ENCODE data around the gene CTTN.

The CTTN gene

DNA sequence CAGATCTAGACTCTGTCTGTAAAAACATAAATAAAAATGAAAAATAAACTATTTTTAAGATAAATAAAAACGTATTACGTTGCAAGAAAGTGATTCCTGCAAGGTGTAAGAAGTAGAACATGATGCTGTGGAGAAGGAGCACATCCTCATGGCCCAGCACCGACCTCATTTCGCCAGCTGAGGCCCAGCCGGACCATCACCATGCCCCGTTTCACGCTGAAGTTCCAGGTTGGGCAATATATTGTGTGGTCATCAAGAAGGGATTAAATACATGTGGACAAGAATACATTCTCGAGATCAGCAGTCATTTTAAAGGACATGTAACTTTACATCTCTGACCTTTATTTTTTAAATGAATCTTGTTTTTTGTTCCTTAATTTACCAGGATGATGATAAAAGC lies 20.7 kb upstream of the CTTN start:
- no peak for DNase-seq (ENCODE audit: low read depth)
- TF ChIP-seq, protein P1, sequence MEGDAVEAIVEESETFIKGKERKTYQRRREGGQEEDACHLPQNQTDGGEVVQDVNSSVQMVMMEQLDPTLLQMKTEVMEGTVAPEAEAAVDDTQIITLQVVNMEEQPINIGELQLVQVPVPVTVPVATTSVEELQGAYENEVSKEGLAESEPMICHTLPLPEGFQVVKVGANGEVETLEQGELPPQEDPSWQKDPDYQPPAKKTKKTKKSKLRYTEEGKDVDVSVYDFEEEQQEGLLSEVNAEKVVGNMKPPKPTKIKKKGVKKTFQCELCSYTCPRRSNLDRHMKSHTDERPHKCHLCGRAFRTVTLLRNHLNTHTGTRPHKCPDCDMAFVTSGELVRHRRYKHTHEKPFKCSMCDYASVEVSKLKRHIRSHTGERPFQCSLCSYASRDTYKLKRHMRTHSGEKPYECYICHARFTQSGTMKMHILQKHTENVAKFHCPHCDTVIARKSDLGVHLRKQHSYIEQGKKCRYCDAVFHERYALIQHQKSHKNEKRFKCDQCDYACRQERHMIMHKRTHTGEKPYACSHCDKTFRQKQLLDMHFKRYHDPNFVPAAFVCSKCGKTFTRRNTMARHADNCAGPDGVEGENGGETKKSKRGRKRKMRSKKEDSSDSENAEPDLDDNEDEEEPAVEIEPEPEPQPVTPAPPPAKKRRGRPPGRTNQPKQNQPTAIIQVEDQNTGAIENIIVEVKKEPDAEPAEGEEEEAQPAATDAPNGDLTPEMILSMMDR (IDR thresholded peaks at IDR 0.05; ENCODE audit: insufficient read depth, low read depth, low read length, missing control alignments): no peak
- no peak overlapping the region for H3K4me3 ChIP-seq (ENCODE audit: low read length)

DNA sequence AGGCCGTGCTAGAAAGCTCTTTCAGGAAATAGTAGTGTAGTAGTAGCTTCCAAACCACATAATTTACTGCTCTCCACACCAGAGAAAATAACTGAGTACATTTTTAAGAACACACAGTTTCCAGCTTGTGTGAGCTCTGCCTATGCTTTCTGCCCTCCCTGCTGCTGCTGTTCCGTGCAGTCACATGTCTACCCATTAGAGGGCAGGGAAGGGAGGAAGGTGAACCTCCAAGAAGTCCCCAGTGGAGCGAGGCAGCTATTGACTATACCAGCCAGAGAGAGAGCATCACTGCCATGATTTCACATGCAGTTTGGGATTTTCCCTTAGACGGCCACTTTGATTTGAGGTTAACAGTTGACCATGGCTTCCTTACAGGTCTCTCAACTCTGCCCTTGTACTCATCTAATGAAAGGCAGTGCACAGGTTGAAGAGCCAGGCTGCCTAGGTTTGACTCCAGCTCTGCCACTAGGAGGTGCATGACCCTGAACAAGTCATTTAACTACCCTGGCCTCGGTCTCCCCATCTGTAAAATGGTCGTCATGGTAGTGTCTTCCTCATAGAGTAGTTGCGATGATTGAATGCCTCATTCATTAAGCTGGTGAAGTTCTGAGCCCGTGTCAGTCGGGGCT lies 19.7 kb upstream of the CTTN start:
- TF ChIP-seq, protein P1 (IDR thresholded peaks at IDR 0.05; ENCODE audit: insufficient read depth, low read depth, low read length, missing control alignments): peak; percentile 12
- no peak overlapping the region for H3K4me3 ChIP-seq (ENCODE audit: low read length)
- no peak for DNase-seq (ENCODE audit: low read depth)

DNA sequence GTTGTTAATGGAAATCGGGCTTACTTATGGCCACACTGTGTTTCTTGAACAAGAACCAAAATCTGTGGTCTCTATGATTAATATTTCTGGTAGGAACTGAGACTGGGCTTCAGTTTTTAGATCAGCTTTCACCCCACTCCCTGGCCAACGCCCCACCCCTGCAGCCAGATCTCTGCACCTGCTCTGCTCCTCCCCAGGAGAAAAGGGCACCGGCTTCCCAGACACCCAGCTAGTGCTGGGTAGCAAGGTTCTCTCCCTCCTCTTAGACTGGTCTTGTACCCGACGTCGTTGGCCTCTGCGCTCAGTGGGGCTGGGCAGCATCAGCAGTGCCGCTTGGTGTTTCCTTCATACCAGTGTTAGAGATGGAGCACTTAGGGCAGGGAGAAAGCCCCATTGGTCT lies 17.0 kb upstream of the CTTN start:
- H3K4me3 ChIP-seq (ENCODE audit: low read length): no peak overlapping the region
- TF ChIP-seq, protein P1 (IDR thresholded peaks at IDR 0.05; ENCODE audit: insufficient read depth, low read depth, low read length, missing control alignments): no peak
- DNase-seq (ENCODE audit: low read depth): no peak

DNA sequence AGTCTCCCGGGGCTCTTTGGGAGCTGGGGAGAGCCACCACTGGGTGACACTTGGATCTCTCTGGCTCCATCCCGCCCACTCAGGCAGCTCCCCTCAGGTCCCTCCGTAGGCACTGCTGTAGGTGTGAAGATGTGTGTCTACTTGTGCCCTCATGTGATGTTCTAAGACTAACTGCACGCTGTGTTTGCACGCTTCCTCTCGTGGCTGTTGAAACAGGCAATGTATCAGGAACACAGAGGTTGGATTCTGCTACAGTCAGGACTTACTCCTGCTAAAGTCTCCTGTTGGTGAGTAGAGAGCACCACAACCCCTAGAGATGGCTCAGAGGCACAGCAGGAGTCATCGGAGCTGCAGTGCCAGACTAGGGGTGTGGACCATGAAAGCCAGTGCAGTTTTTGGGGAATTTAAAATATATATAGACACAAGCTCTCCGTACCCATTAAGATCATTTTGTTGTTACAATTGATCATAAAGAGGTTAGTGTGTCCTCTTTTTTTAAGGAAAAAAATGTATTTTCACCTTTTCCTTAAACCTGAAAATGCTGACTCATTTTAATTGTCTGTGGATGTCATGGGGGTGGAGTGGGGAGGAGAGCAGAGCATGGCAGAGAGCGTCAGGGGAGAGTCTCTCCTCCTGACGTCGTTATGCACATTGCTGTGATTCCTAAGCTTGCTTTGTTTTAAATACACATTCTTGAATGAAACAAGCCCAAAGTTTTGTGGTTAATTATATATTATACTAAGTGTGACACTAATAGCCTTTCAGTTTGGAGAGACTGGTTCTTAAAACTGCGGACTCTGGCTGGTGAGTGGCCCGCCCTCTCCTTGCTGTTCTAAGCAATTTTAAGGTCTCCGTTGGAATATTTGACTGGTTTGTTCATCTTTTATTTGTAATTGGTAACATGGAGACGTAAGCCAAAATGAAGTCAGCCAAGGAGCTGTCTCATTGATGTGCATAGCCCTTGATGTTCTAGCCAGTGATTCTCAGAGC lies 16.2 kb upstream of the CTTN start:
- TF ChIP-seq, protein P1 (IDR thresholded peaks at IDR 0.05; ENCODE audit: insufficient read depth, low read depth, low read length, missing control alignments): no peak
- DNase-seq (ENCODE audit: low read depth): no peak
- H3K4me3 ChIP-seq (ENCODE audit: low read length): no peak overlapping the region

GRCh38 chr11:70383664-70384565 lies 14.4 kb upstream of the CTTN start:
- no peak for DNase-seq (ENCODE audit: low read depth)
- TF ChIP-seq, protein P1 (IDR thresholded peaks at IDR 0.05; ENCODE audit: insufficient read depth, low read depth, low read length, missing control alignments): no peak
- no peak overlapping the region for H3K4me3 ChIP-seq (ENCODE audit: low read length)

DNA sequence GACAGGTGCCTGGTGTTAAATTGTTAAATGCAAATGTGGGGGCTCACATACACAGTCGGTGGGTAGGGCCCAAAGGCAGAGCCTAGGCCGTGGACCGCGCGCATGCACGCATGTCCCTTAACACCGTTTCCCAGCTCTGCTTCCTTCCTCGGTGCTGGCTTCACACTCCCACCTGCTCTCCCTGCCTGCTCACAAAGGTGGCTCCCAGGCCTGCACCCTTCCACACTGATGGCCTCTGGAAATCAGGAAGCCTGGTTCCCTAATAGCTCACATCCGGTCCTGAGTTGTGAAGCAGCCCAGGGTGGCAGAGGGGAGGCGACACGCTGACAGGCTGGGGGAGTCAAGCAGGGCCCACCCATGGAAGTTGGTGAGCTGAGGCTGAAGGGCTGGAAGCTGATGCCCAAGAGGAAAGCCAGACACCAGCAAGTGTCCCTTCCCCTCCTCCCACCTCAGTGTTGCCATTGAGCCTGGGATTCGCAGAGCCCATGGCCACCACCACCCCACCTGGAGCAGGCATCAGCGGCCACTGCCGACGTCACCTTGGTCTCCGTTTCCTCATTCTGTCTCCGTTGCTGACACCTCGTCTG lies 13.7 kb upstream of the CTTN start:
- no peak overlapping the region for H3K4me3 ChIP-seq (ENCODE audit: low read length)
- TF ChIP-seq, protein P1 (IDR thresholded peaks at IDR 0.05; ENCODE audit: insufficient read depth, low read depth, low read length, missing control alignments): no peak
- no peak for DNase-seq (ENCODE audit: low read depth)

All from epithelial cell of esophagus (primary cell).